Measurements from ENCODE around the gene RSAD2. TPM values are rescaled to one million over a fixed set of nuclear protein-coding genes. Genes with fewer than 3 reads are reported as not detected.

The RSAD2 gene
- polyA plus RNA-seq, 2 of the 4 experiments (the other 2 are of a cell fraction) = 0.03 to 0.06 TPM

- Histone ChIP-seq H3K4me2 (no peak overlapping the region), H3K27ac (no peak overlapping the region), H3K4me3 (no peak overlapping the region), H3K4me1 (no peaks in the 10 kb centered on the region), H3K9me3 (0 out of 3 replicates have a peak, but pooled peaks cover 7% of the 10 kb centered on the region)
- 1% methylated on average over 2 of the region's 2 CpGs for WGBS (ENCODE audit: missing lambda C conversion rate)
- ChIA-PET CTCF (no interaction called here), POLR2A (no interaction called here)
- FAIRE-seq = no peak
- TF ChIP-seq JUNB (IDR thresholded peaks at IDR 0.05) (no peak), KDM1A (IDR thresholded peaks at IDR 0.05; ENCODE audit: low read depth) (no peak), HDAC2 (IDR thresholded peaks at IDR 0.05) (no peak), MAZ (IDR thresholded peaks at IDR 0.05; ENCODE audit: borderline replicate concordance, low read depth, low read length) (no peak), EHF (CRISPR knock-in tag; IDR thresholded peaks at IDR 0.05) (no peak), MAFK (IDR thresholded peaks at IDR 0.05; ENCODE audit: partially characterized antibody) (no peak), SMC3 (IDR thresholded peaks at IDR 0.05) (no peak), RAD21 (conservative IDR thresholded peaks at IDR 0.05 in 1 of 2, IDR thresholded peaks at IDR 0.05 in 1 of 2) (no peak), CHD2 (IDR thresholded peaks at IDR 0.05; ENCODE audit: low read length, partially characterized antibody) (no peak), PHF8 (IDR thresholded peaks at IDR 0.05; ENCODE audit: borderline replicate concordance, low read depth) (no peak), USF2 (IDR thresholded peaks at IDR 0.05) (no peak), CHD4 (IDR thresholded peaks at IDR 0.05; ENCODE audit: borderline replicate concordance) (no peak), TFCP2L1 (CRISPR knock-in tag; IDR thresholded peaks at IDR 0.05) (no peak), HES2 (IDR thresholded peaks at IDR 0.05) (no peak), ZC3H11A (IDR thresholded peaks at IDR 0.05) (no peak), FOSL2 (IDR thresholded peaks at IDR 0.05) (no peak), FOSL2 (CRISPR knock-in tag; IDR thresholded peaks at IDR 0.05) (no peak), RCOR1 (IDR thresholded peaks at IDR 0.05; ENCODE audit: low read depth, low read length) (no peak), TP53 (CRISPR knock-in tag; IDR thresholded peaks at IDR 0.05) (no peak)
- TF ChIP-seq, protein P1, sequence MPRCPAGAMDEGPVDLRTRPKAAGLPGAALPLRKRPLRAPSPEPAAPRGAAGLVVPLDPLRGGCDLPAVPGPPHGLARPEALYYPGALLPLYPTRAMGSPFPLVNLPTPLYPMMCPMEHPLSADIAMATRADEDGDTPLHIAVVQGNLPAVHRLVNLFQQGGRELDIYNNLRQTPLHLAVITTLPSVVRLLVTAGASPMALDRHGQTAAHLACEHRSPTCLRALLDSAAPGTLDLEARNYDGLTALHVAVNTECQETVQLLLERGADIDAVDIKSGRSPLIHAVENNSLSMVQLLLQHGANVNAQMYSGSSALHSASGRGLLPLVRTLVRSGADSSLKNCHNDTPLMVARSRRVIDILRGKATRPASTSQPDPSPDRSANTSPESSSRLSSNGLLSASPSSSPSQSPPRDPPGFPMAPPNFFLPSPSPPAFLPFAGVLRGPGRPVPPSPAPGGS (IDR thresholded peaks at IDR 0.05) = no peak
- no peak for ATAC-seq
- DNase-seq (ENCODE audit: low read depth in 1 of 2, low spot score in 1 of 2) = no peak
Measured at GRCh38 chr2:6832596-6833299, 44.8 kb upstream of the RSAD2 start.

GRCh38 chr2:6833300-6833604 is 44.3 kb upstream of the RSAD2 start:
- POLR2A ChIA-PET = no interaction called here
- Histone ChIP-seq H3K27ac (no peak overlapping the region), H3K4me1 (no peaks in the 10 kb centered on the region), H3K9me3 (0 out of 3 replicates have a peak, but pooled peaks cover 7% of the 10 kb centered on the region), H3K4me2 (no peak overlapping the region), H3K4me3 (no peak overlapping the region)
- 41% methylated on average over 2 of the region's 2 CpGs for WGBS (ENCODE audit: missing lambda C conversion rate)
- ATAC-seq = no peak
- TF ChIP-seq HOXA7 (CRISPR knock-in tag; IDR thresholded peaks at IDR 0.05) (no peak), HOXB13 (CRISPR knock-in tag; IDR thresholded peaks at IDR 0.05; ENCODE audit: low read depth) (no peak), CBX8 (IDR thresholded peaks at IDR 0.05) (no peak), USF2 (IDR thresholded peaks at IDR 0.05) (no peak), CEBPB (IDR thresholded peaks at IDR 0.05) (no peak), CBX2 (IDR thresholded peaks at IDR 0.05; ENCODE audit: borderline replicate concordance, low read depth) (no peak), PHF8 (IDR thresholded peaks at IDR 0.05; ENCODE audit: borderline replicate concordance, low read depth) (no peak), RAD21 (conservative IDR thresholded peaks at IDR 0.05 in 1 of 2, IDR thresholded peaks at IDR 0.05 in 1 of 2) (no peak), FOSL2 (IDR thresholded peaks at IDR 0.05) (no peak), FOSL2 (CRISPR knock-in tag; IDR thresholded peaks at IDR 0.05) (no peak), RCOR1 (IDR thresholded peaks at IDR 0.05; ENCODE audit: low read depth, low read length) (no peak)
- no peak for FAIRE-seq
- CTCF ChIA-PET = no interaction called here
- DNase-seq (ENCODE audit: low read depth in 1 of 2, low spot score in 1 of 2) = no peak
